Activated CD8-positive, alpha-beta memory T cell treated with anti-CD3 and anti-CD28 coated beads, Interleukin-2, amount 50 U/mL, for 1 hour (primary cell): ENCODE results near the gene ADGRD2.

Experiments used
- DNase-seq: peaks from one replicate; pipeline ENCODE4 v3.0.0-alpha.2; 2020; ENCODE audit errors: extremely low read depth

Gene ADGRD2

GRCh38 chr9:124457079-124457886 lies 7.0 kb downstream of the ADGRD2 start:
- DNase-seq: no peak

- no peak for DNase-seq
Measured at GRCh38 chr9:124457887-124458431, 7.7 kb downstream of the ADGRD2 start.

GRCh38 chr9:124458441-124458840 lies 8.2 kb downstream of the ADGRD2 start:
- DNase-seq: no peak

GRCh38 chr9:124462739-124463138 lies 12.5 kb downstream of the ADGRD2 start:
- DNase-seq: no peak

- DNase-seq: no peak
Measured at GRCh38 chr9:124465736-124466135, 15.5 kb downstream of the ADGRD2 start.

GRCh38 chr9:124467410-124468060 lies 17.3 kb downstream of the ADGRD2 start:
- no peak for DNase-seq

GRCh38 chr9:124468061-124468740 lies 17.9 kb downstream of the ADGRD2 start:
- no peak for DNase-seq

- no peak for DNase-seq
Measured at GRCh38 chr9:124469011-124469832, 19.0 kb downstream of the ADGRD2 start.

GRCh38 chr9:124470306-124470705 lies 20.1 kb downstream of the ADGRD2 start:
- DNase-seq: no peak

- DNase-seq: no peak
Measured at GRCh38 chr9:124470726-124471125, 20.5 kb downstream of the ADGRD2 start.

- no peak for DNase-seq
Measured at GRCh38 chr9:124471761-124472160, 21.5 kb downstream of the ADGRD2 start.

GRCh38 chr9:124472770-124473169 lies 22.5 kb downstream of the ADGRD2 start:
- no peak for DNase-seq

GRCh38 chr9:124473310-124473709 lies 23.1 kb downstream of the ADGRD2 start:
- no peak for DNase-seq

GRCh38 chr9:124474151-124474550 lies 23.9 kb downstream of the ADGRD2 start:
- DNase-seq: no peak

GRCh38 chr9:124475158-124475867 lies 25.1 kb downstream of the ADGRD2 start:
- no peak for DNase-seq

- no peak for DNase-seq
Measured at GRCh38 chr9:124475868-124476690, 25.8 kb downstream of the ADGRD2 start.

GRCh38 chr9:124477211-124477647 lies 27.0 kb downstream of the ADGRD2 start:
- DNase-seq: no peak

GRCh38 chr9:124477648-124478285 lies 27.5 kb downstream of the ADGRD2 start:
- no peak for DNase-seq

- no peak for DNase-seq
Measured at GRCh38 chr9:124478354-124478753, 28.1 kb downstream of the ADGRD2 start.
